ENCODE measurements around the gene CLCN4.

DNA sequence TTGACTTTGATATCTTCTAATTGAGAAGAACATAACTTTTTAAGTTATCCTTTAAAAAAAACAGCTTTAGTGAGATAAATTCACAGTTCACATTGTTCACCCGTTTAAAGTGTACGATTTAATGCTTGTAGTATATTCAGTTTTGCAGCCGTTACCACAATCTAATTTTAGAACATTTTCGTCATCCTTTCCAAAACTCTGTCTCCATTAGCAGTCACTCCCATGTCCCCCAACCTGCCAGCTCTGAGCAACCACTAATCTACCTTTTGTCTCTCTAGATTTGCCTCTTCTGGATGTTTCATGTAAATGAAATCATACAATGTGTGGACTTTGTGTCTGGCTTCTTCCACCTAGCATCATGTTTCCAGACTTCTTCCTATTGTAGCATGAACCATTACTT lies 38.6 kb downstream of the CLCN4 start:
- TF ChIP-seq, protein P1, sequence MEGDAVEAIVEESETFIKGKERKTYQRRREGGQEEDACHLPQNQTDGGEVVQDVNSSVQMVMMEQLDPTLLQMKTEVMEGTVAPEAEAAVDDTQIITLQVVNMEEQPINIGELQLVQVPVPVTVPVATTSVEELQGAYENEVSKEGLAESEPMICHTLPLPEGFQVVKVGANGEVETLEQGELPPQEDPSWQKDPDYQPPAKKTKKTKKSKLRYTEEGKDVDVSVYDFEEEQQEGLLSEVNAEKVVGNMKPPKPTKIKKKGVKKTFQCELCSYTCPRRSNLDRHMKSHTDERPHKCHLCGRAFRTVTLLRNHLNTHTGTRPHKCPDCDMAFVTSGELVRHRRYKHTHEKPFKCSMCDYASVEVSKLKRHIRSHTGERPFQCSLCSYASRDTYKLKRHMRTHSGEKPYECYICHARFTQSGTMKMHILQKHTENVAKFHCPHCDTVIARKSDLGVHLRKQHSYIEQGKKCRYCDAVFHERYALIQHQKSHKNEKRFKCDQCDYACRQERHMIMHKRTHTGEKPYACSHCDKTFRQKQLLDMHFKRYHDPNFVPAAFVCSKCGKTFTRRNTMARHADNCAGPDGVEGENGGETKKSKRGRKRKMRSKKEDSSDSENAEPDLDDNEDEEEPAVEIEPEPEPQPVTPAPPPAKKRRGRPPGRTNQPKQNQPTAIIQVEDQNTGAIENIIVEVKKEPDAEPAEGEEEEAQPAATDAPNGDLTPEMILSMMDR (conservative IDR thresholded peaks at IDR 0.05): no peak
- no peak for TF ChIP-seq EZH2 (IDR thresholded peaks at IDR 0.05; ENCODE audit: low read depth)
